RWPE1 (cell line): Measurements from ENCODE around the gene SLC15A5.
A peak's percentile ranks its signal among the peaks of the same experiment; 100 is the strongest.

Experiments
- CTCF ChIA-PET: fragments of 350-600 bp; sonication (Branson Sonifier 250); formaldehyde crosslinking; extraction: SDS; loops from one replicate; lab custom pipeline; 2021; lab: Yijun Ruan, JAX
- POLR2A ChIA-PET: fragments of 400-600 bp; formaldehyde crosslinking; extraction: SDS; loops from one replicate; lab custom pipeline; 2020; ENCODE audit warnings: antibody characterized with exemption; ENCODE audit not compliant: low non-redundant PET; lab: Yijun Ruan, JAX
- DNase-seq: peaks from one replicate; pipeline ENCODE4 v3.0.0; 2012; ENCODE audit warnings: low spot score
- H3K27ac ChIP-seq: fragments of 450-650 bp; 2 replicates; pipeline ENCODE4 v1.5.1; 2017
- TF ChIP-seq, protein P1 (sequence below): fragments of 450-650 bp; conservative IDR thresholded peaks from 2 replicates; pipeline ENCODE4 v1.5.1; 2017; ENCODE audit warnings: low read depth, mild to moderate bottlenecking

The SLC15A5 gene

DNA sequence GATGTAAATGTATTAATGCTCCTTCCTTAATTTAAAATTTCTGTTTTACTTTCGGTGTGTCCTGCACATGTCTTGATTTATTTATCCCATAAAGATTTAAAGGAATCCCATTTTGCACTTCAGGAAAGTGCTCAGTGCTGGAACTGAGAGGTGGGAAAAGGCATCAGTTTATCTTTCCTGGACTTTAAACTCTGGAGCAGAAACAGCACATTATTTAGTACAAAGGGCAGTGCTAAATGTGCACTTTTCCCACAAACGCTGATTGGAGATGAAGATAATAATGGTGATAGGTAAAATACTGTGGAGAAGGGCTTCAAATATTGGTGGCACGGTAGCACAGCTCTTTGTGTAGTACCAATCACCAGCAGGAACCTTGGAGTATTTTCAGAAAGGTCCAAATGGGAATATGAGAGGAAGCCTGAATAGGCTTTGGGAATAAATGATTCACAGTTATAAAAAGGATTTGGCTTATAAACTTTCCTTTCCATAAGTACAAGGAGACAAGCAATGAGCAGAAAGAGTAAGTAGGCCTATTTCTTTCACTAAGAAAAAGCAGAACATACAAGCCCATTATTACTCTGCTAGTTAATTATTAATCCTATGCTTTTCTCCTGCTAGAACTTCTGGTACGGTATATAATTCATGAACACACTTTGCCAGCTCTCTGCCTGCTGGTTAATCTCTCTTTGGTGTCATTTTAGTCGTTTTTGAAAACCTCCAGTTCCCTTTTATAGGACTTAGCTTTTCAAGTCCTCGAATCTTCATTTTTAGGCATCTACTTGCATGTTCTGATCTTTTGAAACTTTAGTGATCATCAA is 58.3 kb downstream of the SLC15A5 start:
- CTCF ChIA-PET, result no interaction called here
- POLR2A ChIA-PET, result no interaction called here
- H3K27ac ChIP-seq, result no peak overlapping the region
- no peak for DNase-seq
- TF ChIP-seq, protein P1, sequence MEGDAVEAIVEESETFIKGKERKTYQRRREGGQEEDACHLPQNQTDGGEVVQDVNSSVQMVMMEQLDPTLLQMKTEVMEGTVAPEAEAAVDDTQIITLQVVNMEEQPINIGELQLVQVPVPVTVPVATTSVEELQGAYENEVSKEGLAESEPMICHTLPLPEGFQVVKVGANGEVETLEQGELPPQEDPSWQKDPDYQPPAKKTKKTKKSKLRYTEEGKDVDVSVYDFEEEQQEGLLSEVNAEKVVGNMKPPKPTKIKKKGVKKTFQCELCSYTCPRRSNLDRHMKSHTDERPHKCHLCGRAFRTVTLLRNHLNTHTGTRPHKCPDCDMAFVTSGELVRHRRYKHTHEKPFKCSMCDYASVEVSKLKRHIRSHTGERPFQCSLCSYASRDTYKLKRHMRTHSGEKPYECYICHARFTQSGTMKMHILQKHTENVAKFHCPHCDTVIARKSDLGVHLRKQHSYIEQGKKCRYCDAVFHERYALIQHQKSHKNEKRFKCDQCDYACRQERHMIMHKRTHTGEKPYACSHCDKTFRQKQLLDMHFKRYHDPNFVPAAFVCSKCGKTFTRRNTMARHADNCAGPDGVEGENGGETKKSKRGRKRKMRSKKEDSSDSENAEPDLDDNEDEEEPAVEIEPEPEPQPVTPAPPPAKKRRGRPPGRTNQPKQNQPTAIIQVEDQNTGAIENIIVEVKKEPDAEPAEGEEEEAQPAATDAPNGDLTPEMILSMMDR, result no peak

DNA sequence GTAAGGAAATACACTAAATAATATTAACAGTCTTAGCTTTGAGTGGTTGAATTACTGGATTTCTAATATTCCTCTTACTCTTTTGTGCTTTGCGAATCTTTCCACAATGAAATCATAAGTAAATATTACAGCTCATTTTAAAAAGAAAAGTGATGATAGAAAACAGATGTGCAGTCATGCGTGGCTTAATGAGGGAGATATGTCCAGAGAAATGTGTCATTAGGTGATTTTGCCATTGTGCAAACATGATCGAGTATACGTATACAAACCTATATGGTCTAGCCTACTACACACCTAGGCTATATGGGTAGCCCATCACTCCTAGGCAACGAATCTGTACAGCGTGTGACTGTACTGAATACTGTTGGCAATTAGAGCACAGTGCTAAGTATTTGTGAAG is 59.3 kb downstream of the SLC15A5 start:
- no peak overlapping the region for H3K27ac ChIP-seq
- ChIA-PET POLR2A (no interaction called here), CTCF (interaction anchor here (0.6 kb wide), 1 partner anchor 175 kb away, joined by 3 read pairs; no protein-coding TSS in a partner anchor)
- no peak for DNase-seq
- TF ChIP-seq, protein P1, result no peak

DNA sequence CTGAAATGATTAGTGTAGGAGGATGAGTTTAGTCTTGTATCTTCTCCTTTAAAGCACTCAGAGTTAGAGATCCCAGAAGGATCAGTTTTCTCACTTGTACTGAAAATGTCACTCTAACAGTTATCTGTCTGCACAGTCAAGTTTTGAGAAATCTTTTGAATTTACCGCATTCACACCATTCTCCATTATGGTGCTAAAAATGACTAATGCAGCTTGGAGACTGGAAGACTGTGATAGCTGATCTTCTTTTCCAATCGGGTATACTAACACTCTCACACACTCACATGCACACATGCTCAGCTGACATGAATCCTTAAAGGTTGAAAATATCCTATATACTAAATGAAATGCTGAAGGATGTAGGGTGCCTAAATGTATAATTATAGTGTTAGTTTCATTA is 65.8 kb downstream of the SLC15A5 start:
- DNase-seq, result no peak
- TF ChIP-seq, protein P1, result no peak
- ChIA-PET POLR2A (no interaction called here), CTCF (no interaction called here)
- H3K27ac ChIP-seq, result no peak overlapping the region

DNA sequence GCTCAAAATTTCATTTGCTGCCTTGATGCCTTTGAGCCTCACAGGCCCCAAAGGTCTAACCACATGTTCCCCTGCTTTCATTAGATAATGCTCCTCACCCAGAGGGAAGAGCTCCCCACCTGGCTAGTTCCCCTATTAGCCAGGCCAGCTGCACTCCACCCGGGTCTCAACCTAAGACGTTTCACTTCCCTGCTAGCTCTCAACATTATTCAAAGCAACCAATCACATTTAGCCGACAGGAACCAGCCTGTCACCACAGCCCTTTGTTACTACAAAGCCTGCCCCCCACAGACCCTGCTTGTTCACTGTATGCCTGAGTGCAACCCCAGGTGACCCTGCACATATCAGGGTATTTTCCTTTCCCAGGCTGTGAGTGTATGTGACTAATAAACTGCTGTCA is 78.6 kb downstream of the SLC15A5 start:
- DNase-seq, result no peak
- H3K27ac ChIP-seq, result no peak overlapping the region
- ChIA-PET POLR2A (no interaction called here), CTCF (interaction anchor here (0.6 kb wide), 1 partner anchor 463 kb away, joined by 3 read pairs; no protein-coding TSS in a partner anchor)
- TF ChIP-seq, protein P1, result no peak

DNA sequence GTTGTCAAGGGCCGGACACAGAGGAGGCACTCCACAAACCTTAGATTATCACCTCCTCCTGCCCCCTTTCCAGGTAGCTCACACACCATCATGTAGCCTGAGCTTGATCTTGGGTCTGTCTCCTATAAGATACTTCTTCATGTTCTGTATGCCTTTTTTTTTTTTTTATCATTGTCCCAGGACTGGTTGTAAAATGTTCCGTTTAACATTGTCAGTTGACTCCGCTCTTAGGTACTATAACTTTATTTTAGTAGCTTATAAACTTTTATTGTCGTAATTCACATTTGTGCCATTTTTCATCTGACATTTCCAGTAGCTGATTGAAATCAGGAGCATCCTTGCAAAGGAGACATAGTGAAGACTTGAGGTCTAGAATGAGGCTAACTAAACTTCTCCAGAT is 79.9 kb downstream of the SLC15A5 start:
- ChIA-PET CTCF (interaction anchor here (0.6 to 0.7 kb wide), 2 partner anchors 13 to 647 kb away, joined by 3 read pairs; no protein-coding TSS in a partner anchor), POLR2A (no interaction called here)
- DNase-seq, result no peak

DNA sequence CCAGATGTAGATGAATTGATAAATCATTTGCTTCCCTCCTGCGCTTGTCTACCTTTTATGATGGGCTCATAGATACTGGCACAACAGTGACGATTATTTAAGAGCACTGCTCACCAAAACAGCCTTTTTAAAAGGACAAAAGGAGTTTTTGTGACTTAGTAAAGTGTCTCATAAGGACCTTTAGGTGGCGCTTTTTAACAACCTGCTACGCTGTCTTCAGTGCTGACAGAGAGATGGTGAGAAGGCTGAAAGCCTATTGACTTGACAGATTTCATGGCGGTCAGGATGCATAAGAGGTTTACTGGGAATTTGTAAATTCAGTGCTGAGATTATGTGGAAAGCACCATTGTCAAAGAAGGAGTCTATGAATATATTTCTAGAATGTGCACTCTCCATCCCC is 87.6 kb downstream of the SLC15A5 start:
- CTCF ChIA-PET, result interaction anchor here (0.6 kb wide), 1 partner anchor 170 kb away, joined by 5 read pairs; no protein-coding TSS in a partner anchor
- no peak overlapping the region for H3K27ac ChIP-seq
- TF ChIP-seq, protein P1, result peak; percentile 17; the same call in 1 of the 2 replicates
- no peak for DNase-seq
- POLR2A ChIA-PET, result no interaction called here

More for the DNA sequence above, 79.9 kb downstream of the SLC15A5 start:
- H3K27ac ChIP-seq, result no peak overlapping the region
- TF ChIP-seq, protein P1, result no peak
